CD8-positive, alpha-beta memory T cell (primary cell): Measurements from ENCODE around the gene TMEM17. TPM values are rescaled to one million over a fixed set of nuclear protein-coding genes. Genes with fewer than 3 reads are reported as not detected.
A peak's percentile ranks its signal among the peaks of the same experiment; 100 is the strongest.
"Not testable (repeated sequence)": the region's sequence is repeated elsewhere in the genome, so short reads cannot be mapped to it uniquely, and the experiment has no call there.

Experiments
- CTCF ChIA-PET: fragments of 350-600 bp; sonication (Branson Sonifier 250); formaldehyde crosslinking; loops from one replicate; lab custom pipeline; 2021; ENCODE audit warnings: antibody characterized with exemption; lab: Charles Lee
- POLR2A ChIA-PET: fragments of 350-600 bp; sonication (Branson Sonifier 250); formaldehyde crosslinking; loops from one replicate; lab custom pipeline; 2021; ENCODE audit warnings: antibody characterized with exemption; lab: Charles Lee
- DNase-seq, 5 donors: peaks; one replicate each; pipeline versions ENCODE4 v3.0.0 to v3.0.0-alpha.2; 2020 to 2022; ENCODE audit warnings: mixed read lengths in 1 of 5
- H3K27ac ChIP-seq: one replicate; pipeline ENCODE4 v1.7.0; 2013; ENCODE audit warnings: low read depth, mild to moderate bottlenecking, low read length, moderate library complexity
- H3K27me3 ChIP-seq: 2 replicates; pipeline ENCODE4 v1.7.0; 2013; ENCODE audit warnings: low read length, mild to moderate bottlenecking; ENCODE audit not compliant: insufficient read depth, poor library complexity, severe bottlenecking
- H3K36me3 ChIP-seq: 2 replicates; pipeline ENCODE4 v1.7.0; 2013; ENCODE audit warnings: mild to moderate bottlenecking, low read length, moderate library complexity; ENCODE audit not compliant: insufficient read depth
- H3K4me1 ChIP-seq: 2 replicates; pipeline ENCODE4 v1.7.0; 2013; ENCODE audit warnings: mild to moderate bottlenecking, low read length, moderate library complexity; ENCODE audit not compliant: insufficient read depth
- H3K4me3 ChIP-seq: 2 replicates; pipeline ENCODE4 v1.7.0; 2013; ENCODE audit warnings: mild to moderate bottlenecking, low read length
- H3K9me3 ChIP-seq: 2 replicates; pipeline ENCODE4 v1.7.0; 2013; ENCODE audit warnings: mild to moderate bottlenecking, low read length
- H3K27ac Mint-ChIP-seq, 8 donors: one replicate each; pipeline ENCODE4 v1.8.0; 2020 to 2021; ENCODE audit warnings: mixed read lengths in 8 of 8, mild to moderate bottlenecking in 6 of 8, inconsistent platforms in 3 of 8, moderate library complexity in 3 of 8
- H3K27me3 Mint-ChIP-seq, 2 donors: one replicate each; pipeline ENCODE4 v1.8.0; 2020 to 2021; ENCODE audit warnings: mixed read lengths in 2 of 2, mild to moderate bottlenecking in 1 of 2, moderate library complexity in 1 of 2
- H3K36me3 Mint-ChIP-seq, 3 donors: one replicate each; pipeline ENCODE4 v1.8.0; 2020 to 2021; ENCODE audit warnings: mixed read lengths in 3 of 3, inconsistent platforms in 1 of 3, mild to moderate bottlenecking in 1 of 3
- H3K4me1 Mint-ChIP-seq, 3 donors: one replicate each; pipeline ENCODE4 v1.8.0; 2020 to 2021; ENCODE audit warnings: mixed read lengths in 3 of 3, inconsistent platforms in 1 of 3, mild to moderate bottlenecking in 1 of 3
- H3K4me3 Mint-ChIP-seq, 7 donors: one replicate each; pipeline ENCODE4 v1.8.0; 2020 to 2021; ENCODE audit warnings: mixed read lengths in 7 of 7, mild to moderate bottlenecking in 6 of 7, moderate library complexity in 4 of 7, inconsistent platforms in 2 of 7
- H3K9me3 Mint-ChIP-seq, 5 donors: one replicate each; pipeline ENCODE4 v1.8.0; 2020 to 2022; ENCODE audit warnings: mixed read lengths in 5 of 5, mild to moderate bottlenecking in 3 of 5, moderate library complexity in 2 of 5, inconsistent platforms in 1 of 5
- polyA plus RNA-seq: library from polyadenylated mRNA; unstranded; fragments of 300-500 nt; fragmentation: Illumina TruSeq; gene quantifications from one replicate; pipeline ENCODE4 v1.2.3, GENCODE V29; 2021
- total RNA-seq, 2 experiments: library from RNA; stranded (reverse); gene quantifications; one replicate each; pipeline ENCODE4 v1.2.3, GENCODE V29; 2021

TMEM17 gene
- total and polyA plus RNA-seq, 3 experiments from 2014 or later = 0.35 to 0.84 TPM; not detected in 1

DNA sequence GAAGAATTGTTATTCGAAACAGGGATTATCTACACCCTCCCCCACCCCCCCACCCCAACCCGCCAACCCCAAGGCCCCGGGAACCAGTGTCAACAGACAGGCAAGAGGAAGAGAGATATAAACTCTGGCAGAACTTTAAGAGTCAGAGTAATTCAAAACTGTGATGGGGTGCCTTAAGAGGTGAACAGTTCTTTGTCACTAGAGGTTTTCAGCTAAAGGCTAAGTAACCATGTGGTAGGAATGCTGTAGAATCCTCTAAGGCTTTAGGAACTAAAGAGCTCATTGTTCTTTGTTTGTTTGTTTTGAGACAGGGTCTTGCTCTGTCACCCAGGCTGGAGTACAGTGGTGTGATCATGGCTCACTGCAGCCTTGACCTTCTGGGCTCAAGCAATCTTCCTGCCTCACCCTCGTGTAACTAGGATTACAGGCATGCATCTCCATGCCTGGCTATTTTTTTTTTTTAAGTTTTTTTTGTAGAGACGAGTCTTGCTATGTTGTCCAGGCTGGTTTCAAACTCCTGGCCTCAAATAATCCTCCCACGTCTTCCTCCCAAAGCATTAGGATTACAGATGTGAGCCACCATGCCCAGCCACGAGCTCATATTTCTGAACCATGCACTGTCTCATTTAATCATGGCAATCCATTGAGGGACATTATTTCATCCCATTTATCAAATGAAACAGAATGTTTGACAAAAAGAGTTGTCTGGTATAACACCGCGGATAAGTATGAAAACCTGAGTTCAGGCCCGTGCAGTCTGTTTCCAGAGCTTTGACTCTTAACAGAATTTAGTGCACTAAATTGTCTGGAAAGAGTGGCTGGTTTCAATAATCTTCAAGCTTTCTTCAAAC, 20.8 kb upstream of the TMEM17 start:
- Histone ChIP-seq H3K36me3 (no peaks in the 10 kb centered on the region), H3K27ac (no peak overlapping the region), H3K27me3 (no peaks in the 10 kb centered on the region), H3K9me3 (no peaks in the 10 kb centered on the region), H3K4me3 (no peak overlapping the region), H3K4me1 (no peaks in the 10 kb centered on the region)
- Mint-ChIP-seq H3K36me3 (no peaks in the 10 kb centered on the region), H3K9me3 (peaks cover 0 to 5% (median 3%) of the 10 kb centered on the region in 5 donors), H3K4me3 (no peak overlapping the region), H3K27ac (no peak overlapping the region), H3K4me1 (no peaks in the 10 kb centered on the region), H3K27me3 (peaks cover 9 to 75% of the 10 kb centered on the region in 2 donors)
- no peak for DNase-seq
- POLR2A ChIA-PET = no interaction called here
- CTCF ChIA-PET = no interaction called here

- no peaks in the 10 kb centered on the region for H3K4me1 ChIP-seq
- Mint-ChIP-seq H3K4me3 (no peak overlapping the region), H3K27ac (no peak overlapping the region), H3K27me3 (peaks cover 9 to 65% of the 10 kb centered on the region in 2 donors), H3K36me3 (no peaks in the 10 kb centered on the region), H3K4me1 (no peaks in the 10 kb centered on the region), H3K9me3 (peaks cover 0 to 5% (median 0%) of the 10 kb centered on the region in 5 donors)
- H3K27me3 ChIP-seq = no peaks in the 10 kb centered on the region
- ChIA-PET CTCF (no interaction called here), POLR2A (no interaction called here)
- H3K4me3 ChIP-seq = no peak overlapping the region
- no peaks in the 10 kb centered on the region for H3K36me3 ChIP-seq
- H3K27ac ChIP-seq = no peak overlapping the region
- DNase-seq = no peak
- no peaks in the 10 kb centered on the region for H3K9me3 ChIP-seq
These were observed 19.7 kb upstream of the TMEM17 start for GRCh38 chr2:62525549-62526269.

DNA sequence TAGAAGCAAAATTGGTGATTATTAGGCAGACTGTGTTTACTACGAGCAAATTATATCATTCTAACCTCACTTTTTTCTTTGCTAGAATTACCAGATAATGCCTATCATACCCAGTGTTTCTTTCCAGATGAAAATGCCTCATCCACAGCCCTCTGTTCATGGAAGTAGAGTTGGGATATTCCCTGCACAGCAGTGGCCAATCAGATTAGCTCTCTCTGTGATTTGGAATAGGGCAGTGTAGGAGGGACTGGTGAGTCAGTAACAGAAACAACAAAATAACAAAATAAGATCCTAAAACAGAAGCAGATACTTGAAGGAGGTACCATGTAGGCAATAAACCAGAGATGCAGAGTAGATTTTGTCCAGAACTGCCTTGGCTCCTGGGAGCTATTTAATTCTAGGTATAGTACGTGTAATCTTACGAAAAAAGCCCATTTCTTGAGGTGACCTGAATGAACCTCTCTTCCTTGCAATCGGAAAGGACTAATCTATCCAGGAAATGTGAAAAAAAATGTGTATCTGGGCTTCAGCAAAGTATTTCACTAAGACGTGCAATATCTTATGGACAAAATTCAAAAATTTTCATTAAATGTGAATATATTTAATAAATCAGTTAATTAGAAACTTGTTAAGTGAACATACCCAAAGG, 18.4 kb upstream of the TMEM17 start:
- Mint-ChIP-seq H3K27ac (no peak overlapping the region), H3K27me3 (peaks cover 9 to 54% of the 10 kb centered on the region in 2 donors), H3K4me3 (no peak overlapping the region), H3K9me3 (peaks cover 0 to 5% (median 0%) of the 10 kb centered on the region in 5 donors), H3K4me1 (no peaks in the 10 kb centered on the region), H3K36me3 (no peaks in the 10 kb centered on the region)
- H3K9me3 ChIP-seq = no peaks in the 10 kb centered on the region
- ChIA-PET CTCF (no interaction called here), POLR2A (no interaction called here)
- no peaks in the 10 kb centered on the region for H3K27me3 ChIP-seq
- no peak overlapping the region for H3K4me3 ChIP-seq
- no peaks in the 10 kb centered on the region for H3K4me1 ChIP-seq
- no peak for DNase-seq
- no peaks in the 10 kb centered on the region for H3K36me3 ChIP-seq
- H3K27ac ChIP-seq = no peak overlapping the region

GRCh38 chr2:62521061-62521460, 15.1 kb upstream of the TMEM17 start:
- H3K27me3 ChIP-seq, H3K9me3 ChIP-seq, H3K4me1 ChIP-seq, H3K36me3 Mint-ChIP-seq, POLR2A ChIA-PET, H3K36me3 ChIP-seq, H3K4me3 ChIP-seq, H3K4me1 Mint-ChIP-seq, DNase-seq, H3K27ac ChIP-seq, H3K4me3 Mint-ChIP-seq, CTCF ChIA-PET, H3K27ac Mint-ChIP-seq: not testable (repeated sequence)
- peaks cover 0 to 17% (median 10%) of the 10 kb centered on the region in 5 donors for H3K9me3 Mint-ChIP-seq
- peaks cover 8 to 41% of the 10 kb centered on the region in 2 donors for H3K27me3 Mint-ChIP-seq

DNA sequence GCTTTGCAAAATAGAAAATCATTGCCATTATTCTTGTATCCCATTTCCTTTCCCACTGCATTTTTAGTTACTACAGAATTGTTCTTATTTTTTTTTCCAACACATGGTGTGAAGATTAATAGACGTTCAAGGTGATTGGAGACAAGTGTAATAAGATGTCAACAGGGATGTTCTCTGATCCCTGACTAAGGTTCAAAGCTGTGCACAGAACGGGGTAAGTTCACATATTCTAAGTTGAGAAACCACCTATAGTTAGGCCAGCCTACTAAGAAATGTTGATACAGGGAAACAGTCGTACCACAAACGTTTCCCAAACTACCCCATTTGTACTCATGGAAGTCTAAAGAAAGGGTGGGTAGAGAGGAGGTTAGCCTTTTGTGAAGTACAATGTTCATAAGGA, 6.4 kb upstream of the TMEM17 start:
- Mint-ChIP-seq H3K4me1 (no peaks in the 10 kb centered on the region), H3K27me3 (peaks cover 12 to 34% of the 10 kb centered on the region in 2 donors), H3K9me3 (peaks cover 0 to 8% (median 4%) of the 10 kb centered on the region in 5 donors), H3K36me3 (peaks cover 0 to 1% (median 0%) of the 10 kb centered on the region in 3 donors), H3K27ac (no peak overlapping the region), H3K4me3 (no peak overlapping the region)
- Histone ChIP-seq H3K27ac (no peak overlapping the region), H3K4me3 (no peak overlapping the region), H3K27me3 (no peaks in the 10 kb centered on the region), H3K9me3 (no peaks in the 10 kb centered on the region), H3K4me1 (no peaks in the 10 kb centered on the region), H3K36me3 (no peaks in the 10 kb centered on the region)
- POLR2A ChIA-PET = no interaction called here
- CTCF ChIA-PET = no interaction called here
- DNase-seq = no peak

DNA sequence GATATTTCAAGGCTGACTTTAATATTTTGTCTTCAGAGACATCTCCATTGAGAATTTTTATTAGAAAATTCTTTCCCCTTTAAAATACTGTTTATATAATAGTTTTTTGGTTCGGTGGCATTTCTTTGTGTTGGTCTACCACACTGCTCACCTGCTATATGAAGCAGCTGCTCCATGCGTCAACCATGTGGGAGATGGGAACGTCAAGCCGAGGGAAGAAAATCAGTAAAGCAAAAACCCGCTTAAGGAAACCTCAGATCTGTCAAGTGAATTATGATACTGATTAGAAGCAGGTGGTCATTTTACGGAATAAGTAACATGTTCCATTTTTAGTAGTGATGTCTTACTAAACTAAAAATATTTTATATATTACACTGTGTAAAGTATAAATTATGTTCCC, 5.6 kb upstream of the TMEM17 start:
- Histone ChIP-seq H3K4me3 (no peak overlapping the region), H3K27ac (no peak overlapping the region), H3K36me3 (no peaks in the 10 kb centered on the region), H3K4me1 (no peaks in the 10 kb centered on the region), H3K27me3 (no peaks in the 10 kb centered on the region), H3K9me3 (no peaks in the 10 kb centered on the region)
- Mint-ChIP-seq H3K4me1 (peaks cover 0 to 1% (median 1%) of the 10 kb centered on the region in 3 donors), H3K4me3 (no peak overlapping the region), H3K9me3 (peaks cover 0 to 6% (median 0%) of the 10 kb centered on the region in 5 donors), H3K27me3 (peaks cover 12 to 30% of the 10 kb centered on the region in 2 donors), H3K36me3 (peaks cover 0 to 1% (median 0%) of the 10 kb centered on the region in 3 donors), H3K27ac (no peak overlapping the region)
- no peak for DNase-seq
- POLR2A ChIA-PET = no interaction called here
- CTCF ChIA-PET = no interaction called here

GRCh38 chr2:62506421-62506750, 391 bp upstream of the TMEM17 start:
- Mint-ChIP-seq H3K9me3 (no peaks in the 10 kb centered on the region), H3K27ac (peak overlapping the region in 3 of 8 donors; percentile 4 to 53 (median 32)), H3K36me3 (peaks cover 0 to 2% (median 0%) of the 10 kb centered on the region in 3 donors), H3K4me1 (peaks cover 7 to 13% (median 10%) of the 10 kb centered on the region in 3 donors), H3K27me3 (peaks cover 6 to 31% of the 10 kb centered on the region in 2 donors), H3K4me3 (peak overlapping the region; percentile 72 to 87 (median 81))
- DNase-seq = no peak
- no peaks in the 10 kb centered on the region for H3K4me1 ChIP-seq
- peak overlapping the region; percentile 64 for H3K27ac ChIP-seq
- POLR2A ChIA-PET = interaction anchor here (0.7 kb wide), 1 partner anchor 619 kb away, joined by 3 read pairs; no protein-coding TSS in a partner anchor
- H3K27me3 ChIP-seq = no peaks in the 10 kb centered on the region
- H3K9me3 ChIP-seq = no peaks in the 10 kb centered on the region
- peak overlapping the region; percentile 42 for H3K4me3 ChIP-seq
- H3K36me3 ChIP-seq = no peaks in the 10 kb centered on the region
- CTCF ChIA-PET = no interaction called here
